Adrenal gland (tissue), 12 donors: ENCODE data around the gene AUNIP. TPM values are rescaled to one million over a fixed set of nuclear protein-coding genes. Genes with fewer than 3 reads are reported as not detected.

Source experiments
- DNase-seq, 7 donors: peaks; one replicate each; pipeline ENCODE4 v3.0.0-alpha.2; 2019 to 2020
- H3K27ac ChIP-seq, 5 donors: fragments of 200-600 bp; sonication (generic) in 4 of 5; 1 replicate in 3 of 5; 2 replicates in 2 of 5; pipeline versions ENCODE4 v1.5.1 to v1.8.0; 2016 to 2020; ENCODE audit warnings: mild to moderate bottlenecking in 1 of 5
- H3K27me3 ChIP-seq: fragments of 200-600 bp; 2 replicates; pipeline ENCODE4 v1.8.0; 2021
- H3K36me3 ChIP-seq, 2 donors: fragments of 200-600 bp; replicated peaks in 1 of 2; 1 replicate in 1 of 2; 2 replicates in 1 of 2; pipeline versions ENCODE4 v1.5.1 to v1.8.0; 2018 to 2022
- H3K4me1 ChIP-seq, 2 donors: fragments of 200-600 bp; replicated peaks in 1 of 2; 1 replicate in 1 of 2; 2 replicates in 1 of 2; pipeline versions ENCODE4 v1.5.1 to v1.8.0; 2018 to 2021
- H3K4me3 ChIP-seq, 4 donors: fragments of 200-600 bp; sonication (generic) in 3 of 4; one replicate each; pipeline ENCODE4 v1.5.1; 2016 to 2018
- H3K9me3 ChIP-seq, 3 donors: fragments of 200-600 bp; sonication (generic) in 1 of 3; replicated peaks in 1 of 3; 1 replicate in 2 of 3; 2 replicates in 1 of 3; pipeline versions ENCODE4 v1.5.1 to v1.8.0; 2016 to 2021
- CTCF ChIP-seq, 6 experiments: fragments of 450-650 bp in 4 of 6; fragments of 200-600 bp in 2 of 6; sonication (generic) in 1 of 6; IDR thresholded peaks; 1 replicate in 5 of 6; 2 replicates in 1 of 6; pipeline versions ENCODE4 v1.5.1 to v1.8.0; 2016 to 2021; ENCODE audit warnings: antibody characterized with exemption in 6 of 6, mild to moderate bottlenecking in 2 of 6, moderate library complexity in 1 of 6
- POLR2A ChIP-seq, 2 donors: fragments of 450-650 bp; IDR thresholded peaks; one replicate each; pipeline ENCODE4 v1.6.1; 2017; ENCODE audit warnings: antibody characterized with exemption in 2 of 2, mild to moderate bottlenecking in 2 of 2, moderate library complexity in 1 of 2
- WGBS, 4 donors: extraction: QIAGEN DNeasy Blood & Tissue Kit in 2 of 4; methylation state at CpG; one replicate each; pipeline versions ENCODE4 v1.1.5 to v1.1.7; 2013 to 2017; 5-methylcytosine and 5-hydroxymethylcytosine counted together
- intact Hi-C, 2 donors: fragments of 100-400 bp; cut with DNase I; formaldehyde crosslinking; loops; one replicate each; pipeline versions ENCODE4 v1.14.1 to v1.15.0; 2022 to 2023
- polyA plus RNA-seq, 3 donors: library from polyadenylated mRNA; stranded (reverse); fragments of 200-250 nt in 2 of 3; fragments of 350-450 nt in 1 of 3; fragmentation: Illumina TruSeq in 1 of 3; extraction: RNeasy Lipid Tissue Mini Kit (QIAGEN cat#74804) in 1 of 3; gene quantifications; one replicate each; pipeline ENCODE4 v1.2.3, GENCODE V29; 2013 to 2014
- total RNA-seq, 9 donors: library from RNA; depleted of rRNA in 4 of 9; stranded (reverse); fragments of >200 nt in 4 of 9; fragments of 120-200 nt in 1 of 9; fragmentation: NEBNext Ultra II Directional in 1 of 9; extraction: Animal tissue kit (Norgen Biotek cat#: 25700) in 1 of 9; gene quantifications; one replicate each; pipeline versions ENCODE4 v1.1.0 to v1.2.4, GENCODE V29; 2013 to 2023
- donor health status: healthy with polysubstance abuse.
- donor health status: Bipolar disorder and iron deficiency.
- donor health status: DM: yes; HTN: yes; CAD: no.
- donor health status: DM: no; HTN: no; CAD: no.
- donor health status: DM: no; HTN: no; CAD: no.
- donor health status: DM: yes; HTN: yes; CAD: no.

AUNIP gene
- total and polyA plus RNA-seq, 12 donors, result 0.24 to 3.4 (median 0.78) TPM

- intact Hi-C loops, result no loop called here
- H3K4me1 ChIP-seq, result peaks cover 0 to 9% of the 10 kb centered on the region in 2 donors
- H3K27me3 ChIP-seq, result no peaks in the 10 kb centered on the region
- 75 to 91% (median 78%) methylated on average over 7 of the region's 7 CpGs for WGBS, 4 donors
- no peak overlapping the region for H3K27ac ChIP-seq
- TF ChIP-seq POLR2A (IDR thresholded peaks at IDR 0.05) (no peak), CTCF (IDR thresholded peaks at IDR 0.05) (no peak)
- H3K9me3 ChIP-seq, result no peaks in the 10 kb centered on the region
- no peak for DNase-seq
- H3K36me3 ChIP-seq, result no peaks in the 10 kb centered on the region
- no peak overlapping the region for H3K4me3 ChIP-seq
These were observed 29.2 kb upstream of the AUNIP start for GRCh38 chr1:25888426-25888987.

- H3K27me3 ChIP-seq, result no peaks in the 10 kb centered on the region
- 90 to 100% (median 93%) methylated on average over 1 of the region's 1 CpG for WGBS, 4 donors
- H3K9me3 ChIP-seq, result no peaks in the 10 kb centered on the region
- H3K36me3 ChIP-seq, result no peaks in the 10 kb centered on the region
- intact Hi-C loops, result no loop called here
- no peak for DNase-seq
- no peak overlapping the region for H3K4me3 ChIP-seq
- TF ChIP-seq POLR2A (IDR thresholded peaks at IDR 0.05), result no peak
- TF ChIP-seq CTCF (IDR thresholded peaks at IDR 0.05), result no peak
- no peak overlapping the region for H3K27ac ChIP-seq
- H3K4me1 ChIP-seq, result peaks cover 0 to 6% of the 10 kb centered on the region in 2 donors
These were observed 26.3 kb upstream of the AUNIP start for GRCh38 chr1:25885602-25886001.

- Histone ChIP-seq H3K36me3 (no peaks in the 10 kb centered on the region), H3K27ac (no peak overlapping the region), H3K4me3 (no peak overlapping the region), H3K27me3 (no peaks in the 10 kb centered on the region), H3K4me1 (peaks cover 10 to 15% of the 10 kb centered on the region in 2 donors), H3K9me3 (no peaks in the 10 kb centered on the region)
- intact Hi-C loops, result no loop called here
- peak in 1 of 7 donors; percentile 17 for DNase-seq
- WGBS, 4 donors, result 95 to 99% (median 98%) methylated on average over 8 to 11 of the region's 11 CpGs
- no peak for TF ChIP-seq CTCF (IDR thresholded peaks at IDR 0.05)
- TF ChIP-seq POLR2A (IDR thresholded peaks at IDR 0.05), result no peak
These were observed 22.0 kb upstream of the AUNIP start for GRCh38 chr1:25881266-25881665.

GRCh38 chr1:25880518-25880917, 21.3 kb upstream of the AUNIP start:
- Histone ChIP-seq H3K9me3 (no peaks in the 10 kb centered on the region), H3K4me1 (peaks cover 17 to 22% of the 10 kb centered on the region in 2 donors), H3K36me3 (no peaks in the 10 kb centered on the region), H3K27ac (peak overlapping the region in 1 of 5 donors; percentile 61), H3K4me3 (no peak overlapping the region), H3K27me3 (no peaks in the 10 kb centered on the region)
- peak in 1 of 7 donors; percentile 12 for DNase-seq
- intact Hi-C loops, result no loop called here
- WGBS, 4 donors, result 85 to 93% (median 88%) methylated on average over 5 of the region's 5 CpGs
- TF ChIP-seq POLR2A (IDR thresholded peaks at IDR 0.05), result no peak
- no peak for TF ChIP-seq CTCF (IDR thresholded peaks at IDR 0.05)
